Activated T-cell treated with anti-CD3 and anti-CD28 coated beads for 24 hours (primary cell): ENCODE measurements around the gene DNAJB2.
"Not testable (repeated sequence)": the region's sequence is repeated elsewhere in the genome, so short reads cannot be mapped to it uniquely, and the experiment has no call there.

Experiments used
- DNase-seq: peaks from one replicate; pipeline ENCODE4 v3.0.0-alpha.2; 2020; ENCODE audit warnings: low read depth

The DNAJB2 gene

DNA sequence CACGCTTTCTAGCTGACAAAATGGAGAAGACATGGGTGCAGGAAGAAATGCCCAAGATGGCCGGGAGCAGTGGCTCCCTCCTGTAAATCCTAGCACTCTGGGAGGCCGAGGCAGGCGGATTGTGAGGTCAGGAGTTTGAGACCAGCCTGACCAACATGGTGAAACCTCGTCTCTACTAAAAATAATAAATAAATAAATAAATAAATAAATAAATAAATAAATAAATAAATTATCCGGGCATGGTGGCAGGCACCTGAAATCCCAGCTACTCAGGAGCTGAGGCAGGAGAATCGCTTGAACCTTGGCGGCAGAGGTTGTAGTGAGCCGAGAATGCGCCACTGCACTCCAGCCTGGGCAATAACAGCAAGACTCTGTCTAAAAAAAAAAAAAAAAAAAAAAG lies 20.2 kb upstream of the DNAJB2 start:
- DNase-seq = not testable (repeated sequence)

DNA sequence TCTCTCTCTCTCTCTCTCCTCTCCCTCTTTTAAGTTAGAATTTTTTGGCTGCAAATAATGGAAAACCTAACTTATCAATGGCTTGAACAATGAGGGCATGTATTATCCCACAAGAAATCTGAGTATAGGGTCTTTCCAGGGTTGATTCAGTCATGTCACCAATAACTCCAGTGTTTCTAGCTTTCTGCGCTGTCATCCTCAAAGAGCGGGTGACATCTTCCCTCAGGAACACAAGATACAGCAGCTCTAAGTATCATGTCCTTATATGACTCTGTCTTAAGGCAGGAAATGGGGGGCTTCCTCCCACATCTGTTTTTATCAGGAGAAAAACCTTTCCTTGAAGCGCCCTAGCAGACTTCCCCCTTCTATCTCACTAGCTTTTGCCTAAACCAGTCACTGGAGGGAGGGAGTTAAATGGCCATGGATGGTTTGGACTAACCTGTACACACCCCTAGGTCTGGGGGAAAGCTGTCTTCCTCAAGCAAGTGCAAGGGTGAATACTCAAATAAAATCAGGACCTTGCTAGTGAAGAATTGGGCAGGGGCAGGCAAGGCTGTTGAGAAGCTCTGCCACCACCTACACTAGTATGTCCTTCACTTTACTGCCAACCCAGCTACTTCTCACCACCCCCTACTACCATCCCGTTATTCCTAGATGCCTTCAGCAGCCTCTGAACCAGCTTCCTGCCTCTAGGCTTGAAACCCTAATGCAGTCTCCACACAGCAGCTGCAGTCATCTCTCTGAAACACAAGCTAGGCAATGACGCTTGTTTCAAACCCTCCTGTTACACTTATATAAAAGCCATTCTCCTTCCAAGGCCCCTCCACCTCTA lies 17.9 kb upstream of the DNAJB2 start:
- no peak for DNase-seq

GRCh38 chr2:219266232-219266631 lies 12.9 kb upstream of the DNAJB2 start:
- no peak for DNase-seq

DNA sequence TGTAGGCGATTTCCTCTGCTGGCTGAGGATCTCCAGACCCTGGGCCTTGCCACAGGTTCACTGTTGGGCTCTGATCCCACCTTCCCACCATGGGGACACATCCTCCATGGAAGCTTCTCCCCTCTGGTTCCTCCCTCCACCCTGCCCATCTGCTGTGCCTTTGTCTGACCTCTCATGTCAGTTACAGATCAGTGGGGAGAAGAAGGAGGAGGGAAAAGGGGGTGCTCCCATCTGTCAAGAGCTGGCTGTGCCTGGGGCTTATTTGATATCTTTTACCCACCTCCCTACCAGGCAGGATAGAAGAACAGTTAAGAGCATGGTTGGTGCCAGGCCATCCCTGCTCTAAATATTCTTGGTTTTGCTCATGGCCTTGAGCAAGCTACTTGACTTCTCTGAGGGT lies 12.3 kb upstream of the DNAJB2 start:
- DNase-seq = no peak

- no peak for DNase-seq
These were observed 10.9 kb upstream of the DNAJB2 start for GRCh38 chr2:219268294-219268693.

GRCh38 chr2:219269362-219270054 lies 9.7 kb upstream of the DNAJB2 start:
- DNase-seq = no peak

DNA sequence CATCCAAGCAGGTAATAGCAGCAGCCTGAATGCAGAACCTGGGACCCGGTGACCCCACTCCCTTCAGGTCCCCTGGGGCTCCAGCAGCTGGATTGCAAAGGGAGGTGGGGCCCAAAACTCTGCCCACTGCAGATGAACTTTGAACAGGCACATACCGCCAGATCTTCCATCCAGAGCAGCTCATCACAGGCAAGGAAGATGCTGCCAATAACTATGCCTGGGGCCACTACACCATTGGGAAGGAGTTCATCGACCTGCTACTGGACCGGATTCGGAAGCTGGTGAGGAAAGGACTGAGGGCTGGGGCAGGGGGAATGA lies 9.2 kb upstream of the DNAJB2 start:
- no peak for DNase-seq

- no peak for DNase-seq
These were observed 8.1 kb upstream of the DNAJB2 start for GRCh38 chr2:219271021-219271420.

DNA sequence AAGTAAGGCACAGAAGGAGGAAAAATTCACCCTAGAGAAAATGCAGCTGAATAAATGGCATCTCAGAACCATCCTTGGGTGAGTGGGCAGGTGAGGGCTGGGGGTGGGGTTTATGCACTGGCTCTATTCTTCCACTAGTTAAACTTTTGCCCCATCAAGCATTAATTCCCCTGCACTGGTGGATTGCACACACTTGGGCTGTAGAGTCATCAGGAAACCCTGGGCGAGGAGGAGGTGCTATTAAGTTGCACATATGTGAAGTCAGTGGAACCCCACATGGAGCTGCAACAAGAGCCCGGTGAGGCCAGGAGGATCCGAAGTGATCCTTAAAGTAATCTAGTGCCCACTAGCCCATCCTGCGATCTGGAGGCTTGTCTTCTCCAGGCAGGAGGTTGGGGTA lies 6.8 kb upstream of the DNAJB2 start:
- DNase-seq = no peak

- DNase-seq = no peak
These were observed 6.2 kb upstream of the DNAJB2 start for GRCh38 chr2:219272995-219273394.

DNA sequence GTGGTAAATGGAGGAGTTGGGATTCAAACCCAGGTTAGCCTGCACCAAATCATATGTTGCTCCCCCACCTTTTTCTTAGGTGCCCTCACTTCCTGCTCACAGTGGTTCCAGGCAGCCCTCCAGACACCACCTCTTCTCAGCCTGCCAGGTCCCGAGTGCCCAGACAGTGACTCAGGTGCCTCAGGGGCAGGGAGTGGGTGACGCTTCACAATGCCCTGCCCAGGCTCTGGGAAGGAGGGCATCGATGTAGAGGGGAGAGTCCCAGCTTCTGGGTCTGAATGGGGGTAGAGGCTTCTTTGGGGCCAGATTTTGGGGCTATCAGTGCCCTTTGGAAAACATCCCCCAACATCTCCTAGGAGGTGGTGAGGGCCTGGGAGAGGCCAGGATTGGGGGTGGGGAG lies 5.2 kb upstream of the DNAJB2 start:
- DNase-seq = no peak

DNA sequence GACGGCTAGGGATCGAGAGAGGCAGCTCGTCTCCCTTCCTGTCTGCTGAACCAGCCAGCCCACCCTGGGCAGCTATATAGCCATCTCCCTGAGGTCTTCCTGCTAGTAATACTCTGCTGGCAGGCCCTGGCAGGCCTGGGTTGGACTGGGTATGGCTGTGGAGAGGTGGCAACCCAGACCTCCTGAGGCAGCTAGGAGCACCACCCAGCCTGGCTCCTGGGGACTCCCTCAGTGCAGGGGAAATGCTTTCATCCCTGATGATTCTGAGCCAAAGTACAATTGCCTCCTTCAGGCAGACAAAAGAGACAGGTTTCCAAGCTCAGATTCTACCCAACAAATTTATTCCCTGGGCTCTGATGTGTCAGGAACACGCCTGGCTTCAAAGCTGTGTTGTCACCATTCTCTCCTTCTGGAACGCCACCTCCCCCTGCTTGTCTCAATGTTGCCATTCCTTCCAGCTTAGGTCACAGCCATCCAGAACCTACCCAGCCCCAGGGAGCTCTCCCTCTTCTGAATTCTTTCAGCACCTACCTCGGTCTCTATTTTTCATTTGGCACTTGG lies 4.7 kb upstream of the DNAJB2 start:
- DNase-seq = no peak

GRCh38 chr2:219277703-219278654 lies 1.2 kb upstream of the DNAJB2 start:
- peak; percentile 70 for DNase-seq

DNA sequence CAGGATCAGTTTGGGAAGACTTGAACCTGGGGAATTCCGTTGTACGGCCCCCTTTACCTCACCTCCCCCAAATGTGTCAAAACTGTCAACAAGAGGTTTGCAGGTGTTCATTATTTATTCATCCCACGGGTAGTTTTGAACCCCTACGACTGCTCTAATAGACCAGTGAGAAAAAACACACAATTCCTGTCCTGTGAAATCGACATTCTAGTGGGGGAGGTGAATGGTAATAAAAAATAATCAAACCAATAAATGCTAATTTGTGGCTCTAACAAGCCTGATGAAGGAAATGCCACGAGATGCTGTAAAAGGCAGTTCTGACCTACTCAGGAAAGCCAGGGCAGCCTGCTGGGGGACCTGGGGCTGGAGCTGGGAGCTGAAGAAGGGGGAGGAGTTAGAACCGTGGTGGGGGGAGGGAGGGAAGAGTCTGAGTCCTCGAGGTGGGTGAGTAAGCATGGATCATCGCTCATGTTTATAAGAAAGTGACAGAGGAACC lies 463 bp upstream of the DNAJB2 start:
- no peak for DNase-seq

- no peak for DNase-seq
These were observed 850 bp downstream of the DNAJB2 start for GRCh38 chr2:219279916-219280516.

GRCh38 chr2:219280651-219281050 lies 1.5 kb downstream of the DNAJB2 start:
- no peak for DNase-seq

DNA sequence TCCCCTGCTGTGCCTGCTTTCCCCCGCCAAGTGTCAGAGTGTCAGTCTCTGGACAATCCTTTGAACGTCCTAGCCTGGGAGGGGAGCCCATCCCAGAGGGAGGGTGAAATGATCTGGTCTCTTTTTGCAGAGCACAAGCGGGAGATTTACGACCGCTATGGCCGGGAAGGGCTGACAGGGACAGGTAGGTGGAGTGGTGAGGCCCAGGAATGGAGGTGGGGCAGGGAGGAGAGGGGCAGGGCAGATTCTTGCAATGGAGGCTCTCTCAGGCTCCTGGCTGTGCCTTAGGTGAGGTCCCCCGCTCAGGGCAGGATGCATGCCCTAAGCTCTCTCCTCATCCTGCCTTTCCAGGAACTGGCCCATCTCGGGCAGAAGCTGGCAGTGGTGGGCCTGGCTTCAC lies 2.4 kb downstream of the DNAJB2 start:
- DNase-seq = no peak

GRCh38 chr2:219282375-219282774 lies 3.2 kb downstream of the DNAJB2 start:
- no peak for DNase-seq

DNA sequence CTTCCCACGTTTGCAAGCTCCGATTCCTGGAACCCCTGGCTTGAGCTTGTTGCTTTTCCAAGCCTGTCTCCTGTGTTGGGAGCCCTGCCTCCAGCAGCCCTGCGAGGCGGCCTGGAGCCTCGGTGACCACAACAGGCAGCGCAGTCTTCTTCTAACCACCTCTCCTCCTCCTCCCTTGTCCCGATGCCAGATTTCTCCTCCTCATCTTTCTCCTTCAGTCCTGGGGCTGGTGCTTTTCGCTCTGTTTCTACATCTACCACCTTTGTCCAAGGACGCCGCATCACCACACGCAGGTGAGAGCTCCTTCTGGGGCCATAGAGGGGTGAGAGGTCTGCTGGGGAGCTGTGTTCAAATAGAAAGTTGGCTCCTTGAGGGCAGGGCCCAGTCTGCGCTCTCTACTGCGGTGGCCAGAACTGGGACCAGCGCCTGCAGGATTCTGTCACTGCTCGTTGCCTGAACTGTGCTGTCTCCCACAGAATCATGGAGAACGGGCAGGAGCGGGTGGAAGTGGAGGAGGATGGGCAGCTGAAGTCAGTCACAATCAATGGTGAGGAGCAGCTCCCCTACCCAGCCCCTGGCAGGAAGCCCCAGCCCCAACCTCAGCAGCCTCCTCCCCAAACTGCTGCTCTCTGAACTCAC lies 3.9 kb downstream of the DNAJB2 start:
- DNase-seq = no peak

DNA sequence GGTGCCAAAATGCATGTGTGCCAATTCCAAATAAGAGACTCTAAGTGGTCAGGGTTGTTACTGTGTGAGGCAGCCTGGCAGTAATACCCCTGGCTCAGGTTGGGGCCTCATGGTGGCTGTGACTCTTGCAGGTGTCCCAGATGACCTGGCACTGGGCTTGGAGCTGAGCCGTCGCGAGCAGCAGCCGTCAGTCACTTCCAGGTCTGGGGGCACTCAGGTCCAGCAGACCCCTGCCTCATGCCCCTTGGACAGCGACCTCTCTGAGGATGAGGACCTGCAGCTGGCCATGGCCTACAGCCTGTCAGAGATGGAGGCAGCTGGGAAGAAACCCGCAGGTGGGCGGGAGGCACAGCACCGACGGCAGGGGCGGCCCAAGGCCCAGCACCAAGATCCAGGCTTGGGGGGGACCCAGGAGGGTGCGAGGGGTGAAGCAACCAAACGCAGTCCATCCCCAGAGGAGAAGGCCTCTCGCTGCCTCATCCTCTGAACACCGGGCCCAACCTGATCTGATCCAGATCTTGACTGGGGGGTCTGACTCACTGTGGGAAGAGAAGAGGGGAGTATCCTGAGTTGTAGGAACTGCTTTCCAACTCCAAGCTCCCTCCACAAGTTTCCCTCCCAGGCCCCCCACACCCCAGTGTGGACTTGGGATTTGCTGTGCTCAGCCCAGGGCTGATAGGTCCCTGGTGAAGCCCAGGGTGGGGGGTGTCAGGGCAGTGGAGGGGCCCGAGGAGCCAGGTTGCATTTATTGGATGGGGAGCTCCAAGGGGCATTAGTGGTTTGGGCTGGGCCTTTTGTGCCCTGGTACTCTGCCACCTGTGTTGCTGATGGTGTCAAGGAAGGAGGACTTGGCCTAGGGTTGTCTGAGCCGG lies 5.6 kb downstream of the DNAJB2 start:
- DNase-seq = no peak
